HS-5 (cell line): ENCODE data around the gene FANCC.

Experiments
- DNase-seq: peaks from one replicate; pipeline ENCODE4 v3.0.0-alpha.2; 2012; ENCODE audit warnings: low read depth

Gene FANCC

GRCh38 chr9:95067897-95068296 is 249.6 kb downstream of the FANCC start:
- no peak for DNase-seq

- DNase-seq = no peak
Measured at GRCh38 chr9:95067057-95067456, 250.5 kb downstream of the FANCC start.

GRCh38 chr9:95065224-95065623 is 252.3 kb downstream of the FANCC start:
- no peak for DNase-seq

GRCh38 chr9:95063300-95063699 is 254.2 kb downstream of the FANCC start:
- DNase-seq = no peak

- no peak for DNase-seq
Measured at GRCh38 chr9:95062596-95063065, 254.9 kb downstream of the FANCC start.

- DNase-seq = no peak
Measured at GRCh38 chr9:95061916-95062595, 255.5 kb downstream of the FANCC start.

- DNase-seq = no peak
Measured at GRCh38 chr9:95060916-95061315, 256.6 kb downstream of the FANCC start.

- no peak for DNase-seq
Measured at GRCh38 chr9:95060234-95060633, 257.3 kb downstream of the FANCC start.

- no peak for DNase-seq
Measured at GRCh38 chr9:95058795-95059386, 258.6 kb downstream of the FANCC start.

- DNase-seq = no peak
Measured at GRCh38 chr9:95058121-95058785, 259.3 kb downstream of the FANCC start.

GRCh38 chr9:95057101-95057500 is 260.4 kb downstream of the FANCC start:
- DNase-seq = no peak

- DNase-seq = no peak
Measured at GRCh38 chr9:95055851-95056551, 261.5 kb downstream of the FANCC start.

GRCh38 chr9:95055334-95055850 is 262.1 kb downstream of the FANCC start:
- no peak for DNase-seq

GRCh38 chr9:95053611-95054570 is 263.6 kb downstream of the FANCC start:
- no peak for DNase-seq

- no peak for DNase-seq
Measured at GRCh38 chr9:95049761-95050160, 267.7 kb downstream of the FANCC start.
